HG02623 (cell line): Measurements from ENCODE around the gene METAP2.
"Not testable (repeated sequence)": the region's sequence is repeated elsewhere in the genome, so short reads cannot be mapped to it uniquely, and the experiment has no call there.

Source experiments
- ATAC-seq: cut with Tn5 transposase; IDR thresholded peaks from one replicate; pipeline ENCODE4 v1.9.1; 2021; ENCODE audit warnings: moderate library complexity; ENCODE audit not compliant: unreplicated experiment

The METAP2 gene

DNA sequence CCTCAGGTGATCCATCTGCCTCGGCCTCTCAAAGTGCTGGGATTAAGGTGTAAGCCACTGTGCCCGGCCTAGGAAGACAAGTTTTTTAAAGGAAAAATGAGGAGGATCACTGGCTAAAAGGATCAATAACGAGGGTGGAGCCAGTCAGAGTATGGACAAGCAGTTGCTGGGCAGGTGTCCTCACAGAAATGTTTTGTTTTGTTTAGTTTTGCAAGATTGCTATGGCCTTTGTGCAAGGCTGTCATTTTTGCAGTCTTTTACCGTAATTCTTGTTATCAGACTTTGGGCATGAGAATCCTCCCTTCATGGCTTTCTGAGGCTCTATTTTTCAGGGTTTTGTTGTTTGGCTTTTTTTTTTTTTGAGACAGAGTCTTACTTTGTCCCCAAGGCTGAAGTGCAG, 11.9 kb upstream of the METAP2 start:
- ATAC-seq, result no peak

DNA sequence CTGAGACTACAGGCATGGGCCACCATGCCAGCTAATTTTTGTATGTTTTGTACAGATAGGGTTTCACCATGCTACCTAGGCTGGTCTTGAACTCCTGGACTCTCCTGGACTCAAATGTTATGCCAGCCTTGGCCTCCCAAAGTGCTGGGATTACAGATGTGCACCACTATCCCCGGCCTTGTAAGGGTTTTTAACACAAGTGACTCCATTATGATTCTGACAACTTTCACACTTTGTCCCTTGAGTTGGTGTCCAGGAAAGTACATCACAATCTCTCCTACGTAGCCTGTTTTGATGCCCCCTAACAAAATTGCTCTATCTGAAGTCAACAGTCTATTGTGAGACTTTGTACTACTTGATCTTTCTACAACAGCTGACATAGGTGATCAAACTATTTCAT, 11.4 kb upstream of the METAP2 start:
- no peak for ATAC-seq

DNA sequence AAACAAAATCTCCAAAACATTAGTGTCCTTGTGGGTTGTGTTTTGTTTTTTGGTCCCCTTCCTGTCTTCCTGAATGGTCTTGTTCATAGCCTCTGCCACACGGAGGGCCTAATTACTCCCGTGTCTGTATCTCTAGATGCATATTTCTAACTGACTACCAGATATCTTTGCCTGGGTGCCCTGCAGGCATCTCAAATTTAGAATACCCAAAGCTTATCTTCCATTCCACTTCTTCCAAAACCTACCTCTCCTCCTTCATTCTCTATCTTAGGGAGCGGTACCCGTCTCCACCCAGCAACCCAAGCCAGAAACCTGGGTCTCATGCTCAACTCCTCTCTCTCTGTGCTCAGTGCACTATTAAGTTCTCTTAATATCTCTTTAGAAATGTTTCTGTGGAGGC, 10.9 kb upstream of the METAP2 start:
- no peak for ATAC-seq

DNA sequence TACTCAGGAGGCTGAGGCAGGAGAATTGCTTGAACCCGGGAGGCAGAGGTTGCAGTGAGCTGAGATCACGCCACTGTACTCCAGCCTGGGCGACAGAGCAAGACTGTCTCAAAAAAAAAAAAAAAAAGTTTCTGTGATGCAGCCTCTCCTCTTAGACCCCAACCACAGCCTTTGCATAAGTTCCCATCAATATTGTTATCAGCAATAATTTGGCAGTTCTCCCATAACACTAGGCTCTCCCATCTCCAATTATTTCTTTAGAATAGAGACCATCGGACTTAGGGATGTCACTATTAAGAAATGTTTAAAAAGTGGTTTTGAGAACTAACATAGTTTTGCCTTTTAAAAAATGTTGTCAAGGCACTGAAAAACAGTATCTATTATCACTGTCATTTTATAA, 10.2 kb upstream of the METAP2 start:
- not testable (repeated sequence) for ATAC-seq

DNA sequence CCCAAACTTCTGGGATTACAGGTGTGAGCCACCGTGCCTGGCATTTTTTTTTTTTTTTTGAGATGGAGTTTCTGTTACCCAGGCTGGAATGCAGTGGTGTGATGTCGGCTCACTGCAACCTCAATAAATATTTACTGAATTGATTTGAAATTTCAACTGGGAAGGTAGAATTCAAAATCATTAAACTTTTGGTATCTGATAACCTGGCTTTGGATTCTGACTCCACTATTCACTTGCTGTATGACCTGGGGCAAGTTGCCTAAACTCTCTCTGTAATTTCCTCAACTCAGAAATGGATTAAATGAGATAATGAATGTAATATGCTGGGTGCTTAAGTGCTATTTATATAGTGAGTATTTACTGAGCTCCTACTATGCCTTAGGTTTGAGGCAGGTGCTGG, 8.7 kb upstream of the METAP2 start:
- ATAC-seq, result no peak

DNA sequence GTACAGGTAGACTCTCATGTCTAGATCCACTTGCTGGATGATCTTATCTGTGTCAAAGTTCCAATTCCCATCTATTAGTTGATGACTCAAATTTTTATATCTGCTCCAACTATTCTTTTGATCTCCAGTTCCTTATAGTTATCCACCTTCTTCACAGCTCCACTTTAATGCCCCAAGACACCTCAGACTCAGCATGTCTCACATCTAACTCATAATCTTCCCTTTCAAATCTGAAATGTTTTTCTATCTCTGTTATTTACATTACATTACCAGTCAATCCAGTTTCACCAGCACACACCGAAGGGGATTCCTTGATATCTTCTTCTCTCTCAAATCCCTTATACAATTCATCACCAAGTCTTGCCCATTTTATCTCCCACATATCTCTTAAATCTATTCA, 3.7 kb upstream of the METAP2 start:
- ATAC-seq, result no peak

DNA sequence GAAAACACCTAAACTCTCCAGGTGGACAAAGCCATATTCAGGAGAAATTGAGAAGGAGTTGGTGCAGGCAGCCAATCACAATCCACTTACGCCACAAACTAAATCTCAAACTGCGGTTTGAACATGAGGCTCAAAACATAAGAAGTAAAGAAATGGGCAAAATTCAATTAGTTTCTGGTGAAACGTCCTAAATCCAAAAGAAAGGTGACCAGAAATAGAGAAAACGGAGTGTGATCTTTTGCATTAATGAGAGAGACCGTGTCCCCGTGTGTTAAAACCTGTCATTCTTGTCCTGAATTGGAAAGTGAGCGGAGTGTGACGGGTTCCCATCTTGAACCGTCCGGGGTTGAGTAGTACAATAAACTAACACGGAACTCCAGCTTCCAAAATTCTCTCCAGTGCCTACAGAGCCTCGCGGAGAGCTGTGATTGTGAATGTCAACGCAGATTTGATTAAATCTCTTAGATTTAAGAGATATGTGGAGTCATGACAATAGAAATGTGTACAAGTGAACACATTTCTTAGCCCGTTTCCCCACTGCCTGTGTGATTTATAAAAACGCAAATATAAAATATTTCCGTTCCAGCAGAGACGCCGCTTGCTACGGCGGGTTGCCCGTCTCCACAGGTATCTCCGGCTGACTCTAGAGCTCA, 595 bp upstream of the METAP2 start:
- ATAC-seq, result peak; percentile 30

DNA sequence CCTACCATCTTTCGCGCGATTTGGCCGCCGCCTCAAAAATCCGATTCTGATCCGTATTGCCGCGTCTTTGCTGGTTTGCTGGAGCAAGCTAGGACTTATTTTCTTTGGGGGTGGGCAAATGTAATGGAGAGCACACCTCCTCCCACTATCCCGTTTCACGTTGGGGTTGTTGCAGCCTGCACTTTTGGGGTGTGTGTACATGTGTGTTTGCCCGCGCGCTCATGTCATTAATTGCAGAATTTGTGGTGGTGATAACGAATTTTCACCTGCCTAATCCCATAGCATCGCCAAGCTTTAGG, 657 bp downstream of the METAP2 start:
- ATAC-seq, result no peak

DNA sequence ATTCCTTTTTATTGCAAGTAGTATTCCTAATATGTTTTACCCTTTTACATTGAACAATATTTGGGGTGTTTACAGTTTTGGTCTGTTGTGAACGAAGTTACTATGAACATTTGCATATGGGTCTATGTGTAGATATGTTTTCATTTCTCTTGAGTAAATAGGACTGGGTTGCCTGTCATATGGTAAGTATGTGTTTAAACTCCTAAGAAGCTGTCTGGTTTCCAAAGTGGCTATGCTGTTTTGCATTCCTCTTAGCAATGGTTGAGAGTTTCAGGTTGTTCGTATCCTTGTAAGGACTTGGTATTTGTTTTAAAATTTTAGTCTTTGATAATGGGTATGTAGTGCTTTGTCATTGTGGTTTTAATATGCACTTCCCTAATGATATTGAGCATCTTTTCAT, 6.3 kb downstream of the METAP2 start:
- ATAC-seq, result no peak

DNA sequence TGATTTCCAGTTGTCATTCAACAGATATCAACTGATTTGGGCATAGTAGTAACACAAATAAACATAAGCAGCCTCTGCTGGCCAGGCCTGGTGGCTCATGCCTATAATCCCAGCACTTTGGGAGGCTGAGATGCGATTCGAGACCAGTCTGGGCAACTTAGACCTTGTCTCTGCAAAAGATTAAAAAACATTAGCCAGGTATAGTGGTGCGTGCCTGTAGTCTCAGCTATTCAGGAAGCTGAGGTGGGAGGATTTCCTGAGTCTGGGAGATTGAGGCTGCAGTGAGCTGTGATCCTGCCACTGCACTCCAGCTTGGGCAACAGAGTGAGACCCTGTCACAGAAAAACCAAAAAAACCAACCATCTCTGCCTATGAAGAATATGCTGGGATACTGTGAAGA, 7.1 kb downstream of the METAP2 start:
- ATAC-seq, result no peak

DNA sequence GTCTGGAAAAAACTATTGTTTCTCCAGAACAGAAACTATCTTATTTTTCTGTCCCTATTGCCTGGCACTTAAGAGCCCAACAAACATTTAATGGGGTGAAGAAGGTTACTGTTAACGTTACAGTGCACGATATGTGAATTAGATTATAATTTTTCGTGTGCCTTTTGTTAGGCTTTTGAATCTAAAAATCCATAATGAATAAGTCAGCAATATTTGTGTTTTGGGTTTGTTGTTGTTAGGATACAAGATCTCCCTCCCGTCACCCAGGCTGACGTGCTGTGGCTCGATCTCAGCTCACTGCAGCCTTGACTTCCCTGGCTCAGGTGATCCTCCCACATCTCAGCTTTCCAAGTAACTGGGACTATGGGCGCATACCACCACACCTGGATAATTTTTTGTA, 7.9 kb downstream of the METAP2 start:
- no peak for ATAC-seq

DNA sequence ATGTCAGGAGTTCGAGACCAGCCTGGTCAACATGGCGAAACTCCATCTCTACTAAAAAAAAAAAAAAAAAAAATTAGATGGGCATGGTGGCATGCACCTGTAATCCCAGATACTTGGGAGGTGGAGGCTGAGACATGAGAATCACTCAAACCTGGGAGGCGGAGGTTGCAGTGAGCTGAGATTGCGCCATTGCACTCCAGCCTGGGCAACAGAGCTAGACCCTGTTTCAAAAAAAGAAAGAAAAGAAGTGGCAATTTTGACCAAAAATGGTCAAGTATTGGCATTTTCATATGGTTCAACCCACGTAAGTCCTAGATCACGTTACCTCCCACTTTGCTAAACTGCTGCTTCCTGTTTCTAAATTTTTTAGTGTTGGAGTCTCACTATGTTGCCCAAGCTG, 8.6 kb downstream of the METAP2 start:
- not testable (repeated sequence) for ATAC-seq

DNA sequence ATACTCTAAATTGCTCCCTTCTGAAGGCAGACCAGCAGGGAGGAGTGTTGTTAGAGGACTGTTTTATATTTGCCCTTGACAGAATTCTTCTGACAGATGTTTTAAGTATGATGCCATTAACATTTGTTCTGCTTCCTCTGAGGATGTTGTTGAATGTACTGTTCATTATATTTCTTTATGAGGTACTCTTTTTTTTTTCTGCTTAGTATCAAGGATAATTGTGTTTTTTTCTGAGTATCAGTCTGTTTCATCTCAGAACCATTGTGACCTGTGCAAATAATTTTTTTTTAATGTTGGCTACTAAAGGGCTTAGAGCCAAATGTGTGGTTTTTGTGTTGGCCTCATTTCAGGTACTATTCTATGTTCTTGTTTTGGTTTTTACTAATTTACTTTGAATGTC, 10.6 kb downstream of the METAP2 start:
- no peak for ATAC-seq

DNA sequence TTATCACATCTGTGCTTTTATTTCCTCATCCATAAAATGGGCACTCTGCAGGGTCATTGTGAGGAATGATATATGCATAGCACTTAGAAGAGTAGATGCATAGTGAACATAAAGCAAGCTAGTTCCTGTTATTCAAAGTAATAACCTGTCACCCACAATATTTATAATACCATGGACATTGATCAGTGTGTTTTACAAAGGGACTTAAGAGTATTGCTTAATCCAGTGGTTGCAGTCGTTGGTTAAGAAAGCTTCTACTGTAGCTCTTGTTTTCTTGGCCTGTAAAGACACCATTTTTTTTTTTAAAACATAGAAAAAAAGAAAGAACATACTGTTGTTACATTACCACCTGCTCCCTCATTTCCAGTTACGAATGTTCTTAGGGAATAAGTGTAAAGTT, 13.1 kb downstream of the METAP2 start:
- no peak for ATAC-seq

DNA sequence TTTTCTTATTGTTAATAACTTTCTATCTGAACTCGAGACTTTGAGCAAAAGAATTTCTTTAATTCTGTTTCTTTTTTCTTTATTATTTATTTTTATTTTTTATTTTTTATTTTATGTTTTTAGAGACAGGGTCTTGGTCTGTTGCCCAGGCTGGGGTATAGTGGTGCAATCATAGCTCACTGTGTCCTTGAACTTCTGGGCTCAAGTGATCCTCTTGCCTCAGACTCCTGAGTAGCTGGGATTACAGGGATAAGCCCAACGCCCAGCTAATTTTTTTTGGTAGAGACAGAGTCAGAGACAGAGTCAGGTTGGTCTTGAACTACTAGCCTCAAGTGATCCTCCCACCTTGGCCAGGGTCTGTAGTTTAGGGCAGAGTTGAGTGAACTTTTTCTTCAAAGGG, 18.5 kb downstream of the METAP2 start:
- no peak for ATAC-seq

DNA sequence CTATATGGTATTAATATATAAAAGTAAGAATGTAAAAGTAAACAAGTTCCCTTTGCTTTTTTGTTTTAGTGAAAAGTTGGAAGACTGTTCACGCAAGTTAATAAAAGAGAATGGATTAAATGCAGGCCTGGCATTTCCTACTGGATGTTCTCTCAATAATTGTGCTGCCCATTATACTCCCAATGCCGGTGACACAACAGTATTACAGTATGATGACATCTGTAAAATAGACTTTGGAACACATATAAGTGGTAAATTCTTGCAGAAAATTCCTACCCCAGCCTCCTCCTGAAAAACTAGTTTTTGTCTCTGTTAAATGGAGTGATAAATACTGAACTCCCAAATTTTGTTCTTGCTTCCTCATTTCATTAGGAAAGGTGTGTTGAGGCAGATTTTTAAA, 20.9 kb downstream of the METAP2 start:
- ATAC-seq, result no peak

DNA sequence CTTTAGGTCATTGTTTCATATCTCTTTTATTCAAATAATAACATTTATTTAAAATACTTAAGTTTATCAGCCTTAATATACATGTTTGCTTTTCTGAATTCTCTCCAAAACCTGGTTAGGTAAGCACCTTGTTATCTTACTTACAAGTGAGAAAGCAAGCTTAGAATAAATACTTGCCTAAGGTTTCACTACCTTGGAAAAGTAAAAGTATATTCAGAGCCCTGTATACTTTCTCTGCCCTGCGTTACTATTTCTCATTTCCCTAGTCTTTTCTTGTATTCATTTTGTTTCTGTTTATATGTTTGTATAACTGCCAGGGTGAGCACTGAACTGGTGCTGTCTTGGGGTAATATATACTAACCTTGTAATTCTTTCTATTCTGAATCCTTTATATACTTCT, 21.5 kb downstream of the METAP2 start:
- ATAC-seq, result no peak

DNA sequence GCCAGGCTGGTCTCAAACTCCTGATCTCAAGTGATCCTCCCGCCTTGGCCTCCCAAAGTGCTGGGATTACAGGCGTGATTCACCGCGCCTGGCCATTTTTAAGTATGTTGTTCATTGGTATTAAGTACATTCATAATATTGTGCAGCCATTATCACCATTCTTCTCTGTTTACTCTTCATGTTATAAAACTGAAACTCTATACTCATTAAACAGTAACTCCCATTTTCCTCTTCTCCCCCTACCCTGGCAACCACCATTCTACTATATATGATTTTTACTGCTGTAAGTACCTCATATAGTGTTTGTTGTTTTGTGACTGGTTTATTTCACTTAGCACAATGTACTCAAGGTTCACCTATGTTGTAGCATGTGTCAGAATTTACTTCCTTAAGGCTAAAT, 23.1 kb downstream of the METAP2 start:
- no peak for ATAC-seq

DNA sequence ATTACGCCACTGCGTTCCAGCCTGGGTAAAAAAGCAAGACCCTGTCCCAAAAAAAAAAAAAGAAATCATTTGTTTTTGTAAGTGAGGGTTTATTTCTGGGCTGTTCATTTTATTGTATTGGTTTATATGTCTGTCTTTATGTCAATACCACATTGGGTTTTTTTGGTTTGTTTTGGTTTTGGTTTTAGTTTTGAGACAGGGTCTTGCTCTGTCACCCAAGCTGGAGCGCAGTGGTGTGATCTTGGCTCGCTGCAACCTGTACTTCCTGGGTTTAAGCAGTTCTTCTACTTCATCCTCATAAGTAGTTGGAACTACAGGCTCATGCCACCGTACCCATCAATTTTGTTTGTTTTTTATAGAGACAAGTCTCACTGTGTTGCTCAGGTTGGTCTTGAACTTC, 25.0 kb downstream of the METAP2 start:
- no peak for ATAC-seq

DNA sequence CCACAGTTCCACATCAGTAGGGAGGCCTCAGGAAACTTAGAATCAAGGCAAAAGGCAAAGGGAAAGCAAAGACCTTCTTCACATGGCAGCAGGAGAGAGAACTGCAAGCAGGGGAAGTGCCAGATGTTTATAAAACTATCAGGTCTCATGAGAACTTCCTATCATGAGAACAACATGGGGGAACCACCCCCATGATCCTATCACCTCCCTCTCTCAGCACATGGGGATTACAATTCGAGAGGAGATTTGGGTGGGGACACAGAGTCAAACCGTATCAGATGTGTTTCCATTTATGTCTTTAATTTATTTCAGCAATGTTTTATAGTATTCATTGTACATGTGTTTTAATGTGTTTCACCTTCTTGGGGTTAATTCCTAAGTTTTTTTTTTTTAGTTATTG, 25.8 kb downstream of the METAP2 start:
- ATAC-seq, result no peak

DNA sequence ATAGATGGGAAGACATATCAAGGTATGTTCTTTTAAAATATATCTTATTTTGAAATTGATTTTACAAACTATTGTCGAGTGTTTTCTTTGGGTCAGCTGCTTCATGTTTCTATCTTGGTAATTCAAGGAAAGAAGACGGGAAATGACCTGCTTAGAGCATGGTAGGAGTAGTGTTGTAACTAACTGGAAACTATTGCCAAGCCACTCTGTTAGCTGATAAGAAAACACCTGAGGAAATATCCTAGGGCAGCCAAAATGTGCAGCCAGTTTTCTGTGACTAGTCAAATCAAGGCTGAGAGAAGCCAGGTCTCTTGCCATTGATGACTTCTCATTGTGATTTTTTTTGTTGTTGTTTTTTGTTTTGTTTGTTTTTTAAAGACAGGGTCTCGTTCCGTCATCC, 30.2 kb downstream of the METAP2 start:
- no peak for ATAC-seq

DNA sequence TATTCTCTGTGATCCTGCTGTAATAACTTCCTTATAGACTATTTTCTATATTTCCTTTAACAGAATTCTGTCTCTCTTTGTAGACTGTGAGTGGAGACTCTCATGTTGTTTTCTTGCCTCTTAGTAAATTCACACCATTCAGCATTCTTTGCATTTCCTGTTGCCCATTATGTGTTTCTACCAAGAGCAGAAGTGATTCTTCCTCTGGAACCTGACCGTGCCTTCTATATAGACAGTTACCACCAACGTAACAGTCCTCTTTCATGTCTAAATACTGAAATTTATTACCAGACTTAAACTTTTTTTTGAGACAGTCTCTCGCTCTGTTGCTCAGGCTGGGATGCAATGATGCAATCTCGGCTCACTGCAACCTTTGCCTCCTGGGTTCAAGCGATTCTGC, 31.1 kb downstream of the METAP2 start:
- ATAC-seq, result peak; percentile 94

DNA sequence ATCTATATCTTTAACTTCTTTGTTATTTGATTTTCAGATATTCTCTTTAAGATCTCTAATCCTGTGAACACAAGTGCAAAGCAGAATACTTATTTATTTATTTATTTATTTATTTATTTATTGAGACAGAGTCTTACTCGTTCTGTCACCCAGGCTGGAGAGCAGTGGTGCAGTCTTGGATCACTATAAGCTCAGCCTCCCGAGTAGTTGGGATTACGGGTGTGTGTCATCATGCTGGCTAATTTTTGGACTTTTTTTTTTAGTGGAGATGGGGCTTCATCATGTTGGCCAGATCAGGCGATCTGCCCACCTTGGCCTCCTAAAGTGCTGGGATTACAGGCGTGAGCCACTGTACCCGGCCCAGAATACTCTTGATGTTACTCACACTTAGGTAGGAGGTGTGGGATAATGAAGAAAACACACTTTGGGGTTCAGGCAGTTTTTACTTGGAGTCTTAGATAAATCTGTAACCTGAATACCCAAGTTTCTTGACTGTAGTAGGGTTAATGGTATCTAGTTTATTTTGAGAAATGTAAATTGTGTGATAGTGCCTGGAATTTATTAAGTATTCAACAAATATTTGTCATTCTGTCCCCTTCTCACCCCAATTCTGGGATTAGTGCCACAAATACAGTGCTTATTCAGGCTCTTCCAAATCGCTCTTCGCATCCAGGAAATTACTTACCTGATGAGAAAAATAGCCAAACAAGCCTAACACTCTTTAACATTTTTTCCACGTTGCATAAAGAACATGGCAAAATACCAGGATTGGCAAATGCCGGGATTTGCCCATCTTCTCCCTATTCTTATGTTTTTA, 33.0 kb downstream of the METAP2 start:
- ATAC-seq, result no peak
